ENCODE measurements around the gene SUPT4H1.

The SUPT4H1 gene

DNA sequence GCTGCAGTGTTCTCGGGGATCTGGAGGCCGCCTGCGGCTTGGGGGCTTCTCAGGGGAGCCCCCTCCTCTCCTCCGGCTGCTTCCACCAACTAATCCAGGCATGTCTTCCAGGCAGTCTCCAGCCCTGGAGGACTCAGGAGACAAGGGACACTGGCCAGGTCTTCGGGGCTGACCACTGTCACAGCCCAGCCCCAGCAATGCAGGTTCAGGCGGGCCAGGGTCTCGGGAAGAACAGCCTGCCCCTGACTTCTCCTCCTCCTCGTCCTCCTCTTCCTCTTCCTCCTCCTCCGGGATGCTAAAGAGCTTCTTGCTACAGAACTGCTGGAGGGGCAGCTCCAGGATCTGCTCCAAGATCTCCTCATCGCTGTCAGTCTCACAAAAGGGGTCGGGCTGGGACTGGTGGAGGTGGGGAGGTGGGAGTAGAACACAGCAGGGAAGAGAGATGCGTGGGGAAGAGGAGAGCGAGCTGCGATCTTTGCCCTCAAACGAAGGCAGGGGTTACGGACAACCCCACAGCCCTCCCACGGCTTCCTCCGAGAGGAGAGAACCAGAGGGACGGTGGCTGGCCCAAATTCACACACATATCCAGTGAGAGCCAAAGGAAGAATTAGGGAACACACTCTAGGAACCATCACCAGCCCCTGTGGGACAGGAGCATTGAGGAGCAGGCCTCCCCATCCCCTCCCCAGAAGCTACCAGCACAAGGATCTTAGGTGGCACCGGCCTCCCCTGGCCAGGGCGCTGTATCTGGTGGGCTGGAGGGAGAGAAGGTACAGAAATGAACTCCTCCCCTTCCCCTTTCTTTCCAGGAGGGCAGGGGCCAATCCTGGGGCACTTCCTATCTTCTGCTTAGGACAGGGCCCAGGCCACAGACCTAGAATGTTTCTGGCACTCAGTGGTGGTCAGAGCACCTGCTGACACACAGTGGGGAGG, 42.8 kb downstream of the SUPT4H1 start:
- H3K4me3 ChIP-seq (ENCODE audit: low read depth, low read length): no peak overlapping the region
- TF ChIP-seq, protein P1, sequence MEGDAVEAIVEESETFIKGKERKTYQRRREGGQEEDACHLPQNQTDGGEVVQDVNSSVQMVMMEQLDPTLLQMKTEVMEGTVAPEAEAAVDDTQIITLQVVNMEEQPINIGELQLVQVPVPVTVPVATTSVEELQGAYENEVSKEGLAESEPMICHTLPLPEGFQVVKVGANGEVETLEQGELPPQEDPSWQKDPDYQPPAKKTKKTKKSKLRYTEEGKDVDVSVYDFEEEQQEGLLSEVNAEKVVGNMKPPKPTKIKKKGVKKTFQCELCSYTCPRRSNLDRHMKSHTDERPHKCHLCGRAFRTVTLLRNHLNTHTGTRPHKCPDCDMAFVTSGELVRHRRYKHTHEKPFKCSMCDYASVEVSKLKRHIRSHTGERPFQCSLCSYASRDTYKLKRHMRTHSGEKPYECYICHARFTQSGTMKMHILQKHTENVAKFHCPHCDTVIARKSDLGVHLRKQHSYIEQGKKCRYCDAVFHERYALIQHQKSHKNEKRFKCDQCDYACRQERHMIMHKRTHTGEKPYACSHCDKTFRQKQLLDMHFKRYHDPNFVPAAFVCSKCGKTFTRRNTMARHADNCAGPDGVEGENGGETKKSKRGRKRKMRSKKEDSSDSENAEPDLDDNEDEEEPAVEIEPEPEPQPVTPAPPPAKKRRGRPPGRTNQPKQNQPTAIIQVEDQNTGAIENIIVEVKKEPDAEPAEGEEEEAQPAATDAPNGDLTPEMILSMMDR (IDR thresholded peaks at IDR 0.05; ENCODE audit: low read depth, low read length, missing control alignments): no peak
- in situ Hi-C loops (cut with HindIII; ENCODE audit: low sequenced_read_pairs): no loop called here
- DNase-seq (ENCODE audit: low read depth): no peak

DNA sequence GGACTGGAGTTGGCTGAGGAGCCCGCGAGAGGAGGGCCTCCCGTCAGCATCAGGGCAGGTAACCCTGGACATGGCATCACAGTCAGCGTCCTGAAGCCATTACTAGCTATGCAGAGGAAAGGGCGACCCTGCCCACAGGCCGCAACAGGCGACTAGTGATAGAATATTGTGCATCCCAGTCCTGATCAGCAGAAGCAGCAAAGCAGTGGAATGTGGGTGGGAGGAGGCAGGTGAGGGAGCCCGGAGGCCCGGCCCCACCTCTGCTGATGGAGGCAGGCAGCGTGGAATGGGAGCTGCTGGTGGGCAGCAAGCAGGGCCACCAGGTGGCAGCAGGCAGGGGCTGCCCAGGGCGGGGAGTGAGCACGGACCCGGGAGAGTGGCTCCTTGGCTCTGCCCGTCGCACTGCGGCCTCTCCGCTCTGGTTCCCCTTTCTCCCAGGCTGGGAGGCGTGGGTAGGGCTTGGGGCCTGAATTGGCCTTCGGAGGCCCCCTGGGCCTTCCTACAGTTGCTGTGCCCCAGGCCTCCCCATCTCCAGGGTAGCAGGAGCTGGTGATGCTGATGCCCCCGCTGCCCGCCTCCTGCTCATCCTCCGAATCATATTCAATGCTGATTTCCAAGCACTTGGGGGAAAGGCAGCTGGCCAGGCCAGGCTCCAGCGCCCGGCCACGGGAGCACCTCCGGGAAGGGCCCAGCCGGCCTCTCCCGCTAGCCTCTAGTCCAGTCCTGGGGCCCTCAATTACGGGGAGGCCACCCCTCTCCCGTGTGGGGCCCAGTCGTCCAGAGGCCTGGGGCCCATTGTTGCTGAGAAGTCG, 43.6 kb downstream of the SUPT4H1 start:
- DNase-seq (ENCODE audit: low read depth): no peak
- TF ChIP-seq, protein P1 (IDR thresholded peaks at IDR 0.05; ENCODE audit: low read depth, low read length, missing control alignments): peak; percentile 31
- in situ Hi-C loops (cut with HindIII; ENCODE audit: low sequenced_read_pairs): no loop called here

DNA sequence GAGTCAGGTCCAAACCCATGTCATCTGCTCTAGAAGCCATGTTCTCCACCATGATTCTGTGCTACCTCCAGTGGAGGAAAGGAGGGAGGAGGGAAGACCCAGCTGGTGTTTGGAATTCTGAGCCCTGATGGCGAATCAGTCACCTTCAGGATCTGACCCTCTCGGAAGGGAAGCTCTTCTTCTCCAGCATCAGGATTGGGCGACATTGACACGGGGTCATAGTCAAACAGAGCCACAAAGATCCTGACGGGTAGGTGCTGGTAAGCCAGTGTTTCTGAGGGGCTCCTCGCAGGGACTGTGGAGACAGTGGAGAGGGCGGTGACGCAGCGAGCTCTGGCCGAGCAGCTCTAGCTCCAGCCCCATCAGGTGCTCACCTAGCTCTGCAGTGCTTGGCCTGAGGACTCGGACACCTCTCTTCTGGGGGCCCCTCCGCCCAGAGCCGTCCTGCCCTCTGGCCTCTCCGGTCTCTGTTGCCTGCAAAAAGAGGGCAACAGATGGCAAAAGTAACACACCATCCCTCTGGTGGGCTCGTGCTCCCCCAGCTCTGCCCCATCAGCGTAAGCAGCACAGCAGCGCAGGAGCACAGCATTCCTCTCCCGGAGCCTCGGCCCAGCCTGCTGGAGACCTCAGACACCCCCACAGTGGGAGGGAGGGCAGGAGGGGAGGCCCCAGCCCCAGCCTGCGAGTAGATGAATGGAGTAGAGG, 44.4 kb downstream of the SUPT4H1 start:
- no peak for DNase-seq (ENCODE audit: low read depth)
- in situ Hi-C loops (cut with HindIII; ENCODE audit: low sequenced_read_pairs): no loop called here
- TF ChIP-seq, protein P1 (IDR thresholded peaks at IDR 0.05; ENCODE audit: low read depth, low read length, missing control alignments): no peak
- H3K4me3 ChIP-seq (ENCODE audit: low read depth, low read length): no peak overlapping the region

More for the DNA sequence above, 43.6 kb downstream of the SUPT4H1 start:
- no peak overlapping the region for H3K4me3 ChIP-seq (ENCODE audit: low read depth, low read length)

DNA sequence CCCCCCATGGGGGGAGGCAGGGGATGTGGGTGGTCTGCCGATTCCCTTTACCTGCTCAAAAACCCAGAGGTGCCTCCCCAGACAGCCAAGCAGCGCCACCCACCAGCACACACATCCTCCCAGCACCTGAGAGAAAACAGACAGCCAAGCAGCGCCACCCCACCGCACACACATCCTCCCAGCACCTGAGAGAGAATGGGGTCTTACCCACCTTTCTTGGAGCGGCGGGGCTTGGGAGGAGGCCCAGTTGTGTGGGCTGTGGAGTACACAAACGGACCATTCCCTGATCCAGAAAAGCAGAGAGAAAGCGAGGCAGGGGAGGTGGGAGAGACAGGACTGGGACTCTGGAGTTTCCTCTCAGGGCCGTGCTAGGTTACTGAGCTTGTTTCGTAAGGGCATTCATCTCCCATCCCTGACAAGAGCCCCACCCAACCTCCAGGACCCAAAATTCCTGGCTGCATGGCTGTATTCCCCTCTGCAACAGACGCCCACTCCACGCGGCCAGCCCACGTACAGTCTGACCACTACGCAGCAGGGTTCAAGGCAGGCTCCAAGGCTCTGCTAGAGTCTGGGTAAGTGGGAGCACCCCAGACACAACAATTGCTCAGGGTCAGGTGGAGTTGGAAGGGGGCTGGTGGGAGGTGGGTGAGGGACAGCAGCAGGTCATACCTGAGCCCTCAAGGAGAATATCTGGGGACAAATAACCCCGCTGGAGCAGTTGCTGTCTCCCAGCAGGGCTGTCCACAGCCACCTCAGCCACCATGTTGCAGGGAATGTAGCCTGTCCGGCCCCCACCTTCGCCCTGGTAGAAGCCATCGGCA, 45.7 kb downstream of the SUPT4H1 start:
- in situ Hi-C loops (cut with HindIII; ENCODE audit: low sequenced_read_pairs): no loop called here
- DNase-seq (ENCODE audit: low read depth): no peak
- no peak overlapping the region for H3K4me3 ChIP-seq (ENCODE audit: low read depth, low read length)
- TF ChIP-seq, protein P1 (IDR thresholded peaks at IDR 0.05; ENCODE audit: low read depth, low read length, missing control alignments): no peak

DNA sequence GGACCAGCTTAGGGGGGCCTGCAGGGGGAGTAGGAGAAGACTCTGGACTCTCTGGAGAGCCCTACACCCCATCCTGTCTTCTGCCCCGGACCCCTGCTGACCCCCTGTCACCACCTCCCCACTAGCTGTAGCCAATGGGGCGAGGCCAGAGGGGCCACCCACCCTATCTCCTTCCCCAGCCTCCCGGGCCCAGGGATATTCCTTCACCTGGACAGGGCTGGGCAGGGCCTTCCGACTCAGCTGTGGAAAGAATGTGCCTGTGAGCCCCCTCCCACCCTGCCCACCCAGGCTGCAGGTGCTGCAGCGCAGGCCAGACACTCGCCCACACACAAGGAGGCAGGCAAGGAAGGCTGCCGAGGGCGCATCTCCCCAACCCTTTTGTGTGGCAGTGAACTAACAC, 46.4 kb downstream of the SUPT4H1 start:
- no peak for DNase-seq (ENCODE audit: low read depth)
- no peak overlapping the region for H3K4me3 ChIP-seq (ENCODE audit: low read depth, low read length)
- in situ Hi-C loops (cut with HindIII; ENCODE audit: low sequenced_read_pairs): no loop called here
- TF ChIP-seq, protein P1 (IDR thresholded peaks at IDR 0.05; ENCODE audit: low read depth, low read length, missing control alignments): no peak

All from astrocyte of the cerebellum (primary cell).